ENCODE results near the gene EMP2.
A peak's percentile ranks its signal among the peaks of the same experiment; 100 is the strongest.

The EMP2 gene

GRCh38 chr16:10572611-10573010, 7.8 kb downstream of the EMP2 start:
- DNase-seq, result no peak
- H3K36me3 ChIP-seq, result no peaks in the 10 kb centered on the region
- TF ChIP-seq CTCF (IDR thresholded peaks at IDR 0.05; ENCODE audit: low read depth, low read length), result no peak

GRCh38 chr16:10571354-10571753, 9.0 kb downstream of the EMP2 start:
- Histone ChIP-seq H3K4me3 (ENCODE audit: low read depth, low read length) (no peak overlapping the region), H3K27ac (no peak overlapping the region)

More at GRCh38 chr16:10572611-10573010, 7.8 kb downstream of the EMP2 start:
- Histone ChIP-seq H3K27ac (no peak overlapping the region), H3K27me3 (ENCODE audit: insufficient read depth, low read depth, severe bottlenecking) (no peaks in the 10 kb centered on the region), H3K9me3 (ENCODE audit: severe bottlenecking) (no peaks in the 10 kb centered on the region), H3K4me3 (ENCODE audit: low read depth, low read length) (no peak overlapping the region)

GRCh38 chr16:10569621-10570020, 10.8 kb downstream of the EMP2 start:
- Histone ChIP-seq H3K36me3 (no peaks in the 10 kb centered on the region; the same call in 1 of the 2 replicates), H3K9me3 (ENCODE audit: severe bottlenecking) (no peaks in the 10 kb centered on the region), H3K27me3 (ENCODE audit: insufficient read depth, low read depth, severe bottlenecking) (no peaks in the 10 kb centered on the region), H3K4me3 (ENCODE audit: low read depth, low read length) (no peak overlapping the region), H3K27ac (no peak overlapping the region)
- TF ChIP-seq CTCF (IDR thresholded peaks at IDR 0.05; ENCODE audit: low read depth, low read length), result no peak
- no peak for DNase-seq

More at GRCh38 chr16:10571354-10571753, 9.0 kb downstream of the EMP2 start:
- Histone ChIP-seq H3K9me3 (ENCODE audit: severe bottlenecking) (no peaks in the 10 kb centered on the region), H3K27me3 (ENCODE audit: insufficient read depth, low read depth, severe bottlenecking) (no peaks in the 10 kb centered on the region), H3K36me3 (no peaks in the 10 kb centered on the region; the same call in 1 of the 2 replicates)
- DNase-seq, result no peak
- no peak for TF ChIP-seq CTCF (IDR thresholded peaks at IDR 0.05; ENCODE audit: low read depth, low read length)

- DNase-seq, result no peak
- Histone ChIP-seq H3K27ac (no peak overlapping the region), H3K9me3 (ENCODE audit: severe bottlenecking) (peaks cover 4% of the 10 kb centered on the region), H3K27me3 (ENCODE audit: insufficient read depth, low read depth, severe bottlenecking) (no peaks in the 10 kb centered on the region), H3K36me3 (no peaks in the 10 kb centered on the region; the same call in none of the 2 replicates), H3K4me3 (ENCODE audit: low read depth, low read length) (no peak overlapping the region)
- peak; percentile 36; the same call in 1 of the 2 replicates for TF ChIP-seq CTCF (IDR thresholded peaks at IDR 0.05; ENCODE audit: low read depth, low read length)
Measured at GRCh38 chr16:10566613-10567012, 13.8 kb downstream of the EMP2 start.

GRCh38 chr16:10565167-10565566, 15.2 kb downstream of the EMP2 start:
- H3K27ac ChIP-seq, result no peak overlapping the region
- H3K36me3 ChIP-seq, result no peaks in the 10 kb centered on the region; the same call in none of the 2 replicates
- H3K27me3 ChIP-seq (ENCODE audit: insufficient read depth, low read depth, severe bottlenecking), result no peaks in the 10 kb centered on the region
- H3K4me3 ChIP-seq (ENCODE audit: low read depth, low read length), result no peak overlapping the region
- no peak for TF ChIP-seq CTCF (IDR thresholded peaks at IDR 0.05; ENCODE audit: low read depth, low read length)
- DNase-seq, result no peak
- peaks cover 4% of the 10 kb centered on the region for H3K9me3 ChIP-seq (ENCODE audit: severe bottlenecking)

- Histone ChIP-seq H3K27ac (no peak overlapping the region), H3K4me3 (ENCODE audit: low read depth, low read length) (no peak overlapping the region), H3K27me3 (ENCODE audit: insufficient read depth, low read depth, severe bottlenecking) (no peaks in the 10 kb centered on the region), H3K9me3 (ENCODE audit: severe bottlenecking) (peaks cover 4% of the 10 kb centered on the region), H3K36me3 (no peaks in the 10 kb centered on the region; the same call in none of the 2 replicates)
- TF ChIP-seq CTCF (IDR thresholded peaks at IDR 0.05; ENCODE audit: low read depth, low read length), result no peak
- DNase-seq, result no peak
Measured at GRCh38 chr16:10564591-10564990, 15.8 kb downstream of the EMP2 start.

All from WERI-Rb-1 (cell line).